IMR-90 (cell line): Measurements from ENCODE around the gene MYL12B. TPM values are rescaled to one million over a fixed set of nuclear protein-coding genes. Genes with fewer than 3 reads are reported as not detected.

Source experiments
- ATAC-seq: fragments of 200-7000 bp; cut with Tn5 transposase; 2 replicates; pipeline ENCODE4 v1.9.1; 2020; ENCODE audit warnings: low read depth, mild to moderate bottlenecking, moderate library complexity
- BruUV-seq: library from RNA; stranded (reverse); fragments of 400-500 nt; replicated peaks from 2 replicates; lab custom pipeline; 2021; lab: Mats Ljungman, UMichigan
- CTCF ChIA-PET: fragments of 300-600 bp; formaldehyde crosslinking; extraction: SDS; loops from one replicate; lab custom pipeline; 2021; ENCODE audit warnings: antibody characterized with exemption; lab: Yijun Ruan, JAX
- POLR2A ChIA-PET: fragments of 300-600 bp; sonication (Branson Sonifier 250); formaldehyde crosslinking; loops from one replicate; lab custom pipeline; 2022; ENCODE audit warnings: antibody characterized with exemption; ENCODE audit not compliant: unreplicated experiment; lab: Charles Lee
- DNase-seq: peaks from one replicate; pipeline ENCODE4 v3.0.0; 2013
- H2AFZ ChIP-seq: replicated peaks from 2 replicates; pipeline ENCODE3; 2013; ENCODE audit warnings: low read length, mild to moderate bottlenecking; ENCODE audit not compliant: poor library complexity
- H2AK5ac ChIP-seq: 2 replicates; pipeline ENCODE4 v1.6.1; 2013; ENCODE audit warnings: low read depth, low read length, inconsistent platforms
- H2AK9ac ChIP-seq: replicated peaks from 2 replicates; pipeline ENCODE3; 2013; ENCODE audit warnings: mild to moderate bottlenecking, low read depth, low read length, moderate library complexity; ENCODE audit not compliant: poor library complexity
- H2BK120ac ChIP-seq: 2 replicates; pipeline ENCODE4 v1.6.1; 2013; ENCODE audit warnings: low read depth, low read length, inconsistent platforms
- H2BK15ac ChIP-seq: 3 replicates; pipeline ENCODE4 v1.6.1; 2013; ENCODE audit warnings: low read depth, low read length, inconsistent platforms
- H2BK20ac ChIP-seq: 2 replicates; pipeline ENCODE4 v1.6.1; 2013; ENCODE audit warnings: low read depth, mild to moderate bottlenecking, inconsistent platforms, low read length, moderate library complexity
- H2BK5ac ChIP-seq: 2 replicates; pipeline ENCODE4 v1.6.1; 2013; ENCODE audit warnings: mild to moderate bottlenecking, low read depth, low read length, inconsistent platforms; ENCODE audit not compliant: poor library complexity, severe bottlenecking
- H3K14ac ChIP-seq: replicated peaks from 2 replicates; pipeline ENCODE4 v1.6.1; 2013; ENCODE audit warnings: low read depth, low read length, inconsistent platforms
- H3K18ac ChIP-seq: 2 replicates; pipeline ENCODE4 v1.6.1; 2013; ENCODE audit warnings: low read depth, low read length, control low read depth
- H3K23ac ChIP-seq: 2 replicates; pipeline ENCODE4 v1.6.1; 2013; ENCODE audit warnings: low read depth, low read length, inconsistent platforms
- H3K27ac ChIP-seq: 2 replicates; pipeline ENCODE4 v1.5.1; 2013; ENCODE audit warnings: mild to moderate bottlenecking, control low read depth, low read length; ENCODE audit not compliant: insufficient read depth
- H3K27me3 ChIP-seq: 2 replicates; pipeline ENCODE4 v1.6.1; 2013; ENCODE audit warnings: low read length; ENCODE audit not compliant: control insufficient read depth, insufficient read depth
- H3K36me3 ChIP-seq: 2 replicates; pipeline ENCODE4 v1.6.1; 2013; ENCODE audit warnings: low read length, mixed read lengths; ENCODE audit not compliant: control insufficient read depth, insufficient read depth
- H3K4ac ChIP-seq: 2 replicates; pipeline ENCODE4 v1.6.1; 2013; ENCODE audit warnings: low read depth, low read length, inconsistent platforms
- H3K4me1 ChIP-seq: 2 replicates; pipeline ENCODE4 v1.6.1; 2013; ENCODE audit warnings: low read length, mixed read lengths; ENCODE audit not compliant: control insufficient read depth, insufficient read depth
- H3K4me2 ChIP-seq: 2 replicates; pipeline ENCODE4 v1.6.1; 2013; ENCODE audit warnings: low read depth, mild to moderate bottlenecking, control low read depth, low read length, moderate library complexity
- H3K4me3 ChIP-seq: 2 replicates; pipeline ENCODE4 v1.5.1; 2013; ENCODE audit warnings: low read depth, mild to moderate bottlenecking, control low read depth, low read length, moderate library complexity; ENCODE audit not compliant: insufficient read depth
- H3K56ac ChIP-seq: 2 replicates; pipeline ENCODE4 v1.6.1; 2013; ENCODE audit warnings: low read length, inconsistent platforms; ENCODE audit not compliant: insufficient read depth; ENCODE audit errors: extremely low read depth
- H3K79me1 ChIP-seq, 2 experiments: 2 replicates each; pipeline ENCODE4 v1.6.1; 2013; ENCODE audit warnings: low read length in 2 of 2, inconsistent platforms in 1 of 2, low read depth in 1 of 2
- H3K9ac ChIP-seq: 2 replicates; pipeline ENCODE4 v1.6.1; 2013; ENCODE audit warnings: low read depth, low read length, control low read depth
- H3K9me1 ChIP-seq: 2 replicates; pipeline ENCODE4 v1.6.1; 2013; ENCODE audit warnings: low read length, inconsistent platforms; ENCODE audit not compliant: insufficient read depth
- H3K9me3 ChIP-seq: 2 replicates; pipeline ENCODE4 v1.6.1; 2013; ENCODE audit warnings: low read length; ENCODE audit not compliant: control insufficient read depth, insufficient read depth
- H4K20me1 ChIP-seq: 2 replicates; pipeline ENCODE4 v1.6.1; 2013; ENCODE audit warnings: low read length, inconsistent platforms; ENCODE audit not compliant: insufficient read depth
- H4K5ac ChIP-seq: 2 replicates; pipeline ENCODE4 v1.6.1; 2013; ENCODE audit warnings: mild to moderate bottlenecking, low read depth, low read length, control low read depth
- H4K8ac ChIP-seq, 2 experiments: 2 replicates each; pipeline ENCODE4 v1.6.1; 2013; ENCODE audit warnings: low read depth in 2 of 2, low read length in 2 of 2, control low read depth in 1 of 2, inconsistent platforms in 1 of 2
- H4K91ac ChIP-seq: 2 replicates; pipeline ENCODE4 v1.6.1; 2013; ENCODE audit warnings: low read depth, low read length, inconsistent platforms; ENCODE audit not compliant: insufficient read depth
- CTCF ChIP-seq: conservative IDR thresholded peaks from 2 replicates; pipeline ENCODE4 v1.5.1; 2012; ENCODE audit warnings: mild to moderate bottlenecking, low read depth, low read length, improper control_type of control experiment
- RCOR1 ChIP-seq: IDR thresholded peaks from 2 replicates; pipeline ENCODE4 v1.6.1; 2012; ENCODE audit warnings: mild to moderate bottlenecking, low read length, improper control_type of control experiment; ENCODE audit not compliant: insufficient replicate concordance
- WGBS, 2 experiments: methylation state at CpG; one replicate each; pipeline versions ENCODE4 v1.1.5 to v1.1.7; 2013; ENCODE audit warnings: missing lambda C conversion rate in 2 of 2; ENCODE audit not compliant: insufficient read length in 1 of 2; ENCODE audit errors: extremely low coverage in 2 of 2; 5-methylcytosine and 5-hydroxymethylcytosine counted together
- dilution Hi-C: fragments of 300-500 bp; cut with HindIII; formaldehyde crosslinking; loops from one replicate; pipeline ENCODE4 v1.14.3; 2018; ENCODE audit warnings: low sequenced_read_pairs; ENCODE audit not compliant: unreplicated experiment
- in situ Hi-C: fragments of 300-500 bp; cut with MboI; formaldehyde crosslinking; loops from 3 replicates; pipeline ENCODE4 v1.14.3; 2019; ENCODE audit warnings: low sequenced_read_pairs, inconsistent platforms, mixed read lengths
- intact Hi-C: fragments of 100-400 bp; cut with micrococcal nuclease; formaldehyde crosslinking; loops from 2 replicates; pipeline ENCODE4 v1.10.0; 2022
- polyA plus RNA-seq, 3 experiments: library from polyadenylated mRNA; depleted of rRNA; stranded (reverse); fragments of >200 nt; gene quantifications; 2 replicates each; pipeline ENCODE4 v1.2.3, GENCODE V29; 2012; ENCODE audit warnings: low replicate concordance in 1 of 3
- total RNA-seq: library from RNA; depleted of rRNA; stranded (reverse); fragments of >200 nt; gene quantifications from 2 replicates; pipeline ENCODE4 v1.2.3, GENCODE V29; 2012

Gene MYL12B
- total and polyA plus RNA-seq, 2 of the 4 experiments (the other 2 are of a cell fraction), result 692 to 816 TPM

DNA sequence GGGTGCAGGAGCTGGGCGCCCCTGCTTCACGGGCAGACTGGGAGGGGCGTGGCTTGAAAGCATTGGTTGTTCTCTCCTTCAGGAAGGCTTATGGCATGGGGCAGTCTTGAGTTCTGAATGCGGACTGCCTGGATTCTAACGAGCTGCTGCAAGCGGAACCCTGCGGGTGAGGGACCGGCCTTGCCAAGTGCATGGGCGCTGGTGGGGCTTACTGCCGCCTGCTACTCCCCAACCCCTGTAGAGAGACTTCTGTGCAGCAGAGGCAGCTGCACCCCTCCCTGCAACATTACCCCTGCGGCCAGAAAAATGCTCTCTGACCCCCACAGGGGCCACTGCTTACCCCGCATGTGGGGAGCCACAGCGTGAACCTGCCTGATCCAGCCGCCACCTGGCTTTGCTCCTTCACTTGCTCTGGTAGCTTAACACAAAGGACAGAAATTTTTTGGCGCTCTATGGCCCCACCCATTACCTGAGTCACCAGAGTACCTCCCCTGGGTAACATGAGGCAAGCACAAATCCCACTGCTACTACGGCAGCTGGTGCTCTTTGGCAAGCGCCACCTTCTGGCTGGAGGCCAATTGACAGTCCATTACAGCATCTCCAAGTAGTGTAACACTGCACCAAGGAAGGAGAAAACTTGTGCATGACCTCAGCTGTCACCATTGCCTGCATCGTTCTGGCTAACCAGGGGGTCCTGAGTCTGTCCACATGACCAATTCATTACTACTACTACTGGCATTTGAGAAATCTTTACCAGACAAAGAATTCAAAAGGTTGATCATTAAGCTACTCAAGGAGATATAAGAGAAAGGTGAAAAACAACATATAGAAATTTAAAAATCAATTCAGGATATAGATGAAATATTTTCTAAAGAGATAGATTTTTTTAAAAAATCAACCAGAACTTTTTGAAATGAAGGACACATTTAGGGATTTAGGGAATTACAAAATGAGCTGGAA lies 35.4 kb downstream of the MYL12B start:
- BruUV-seq, result no TSS peak

More for the DNA sequence above, 35.4 kb downstream of the MYL12B start:
- Histone ChIP-seq H2AK9ac (peak overlapping the region; percentile 87), H3K14ac (0 out of 2 replicates have a peak overlapping the region, but pooled peaks have one; percentile 37), H3K4ac (peak overlapping the region; percentile 55), H3K18ac (no peak overlapping the region), H3K4me2 (peak overlapping the region; percentile 47), H3K27me3 (no peaks in the 10 kb centered on the region), H2AK5ac (peak overlapping the region; percentile 7; the same call in 1 of the 2 replicates), H3K4me1 (peaks cover 13% of the 10 kb centered on the region), H3K9me1 (0 out of 2 replicates have a peak, but pooled peaks cover 3% of the 10 kb centered on the region), H3K36me3 (no peaks in the 10 kb centered on the region), H4K91ac (no peak overlapping the region; the same call in 1 of the 2 replicates), H2BK120ac (peak overlapping the region; percentile 23; the same call in 1 of the 2 replicates), H2BK15ac (no peak overlapping the region), H3K79me1 (peaks cover 0 to 10% of the 10 kb centered on the region in 2 experiments; a peak in 1 of 4 replicates), H2BK5ac (no peak overlapping the region), H3K23ac (no peak overlapping the region), H3K27ac (no peak overlapping the region), H4K8ac (peak overlapping the region in 1 of 2 experiments; percentile 34; a peak in 1 of 4 replicates), H2AFZ (peak overlapping the region; percentile 87), H4K5ac (no peak overlapping the region), H3K56ac (peak overlapping the region; percentile 39; the same call in 1 of the 2 replicates), H3K9ac (no peak overlapping the region), H3K4me3 (peak overlapping the region; percentile 15; the same call in 1 of the 2 replicates), H2BK20ac (no peak overlapping the region), H3K9me3 (no peaks in the 10 kb centered on the region), H4K20me1 (no peaks in the 10 kb centered on the region)
- TF ChIP-seq CTCF (peak; percentile 26; the same call in 1 of the 2 replicates), RCOR1 (no peak)
- CTCF ChIA-PET, result interaction anchor here (0.6 to 1.2 kb wide), 5 partner anchors 28 to 698 kb away, joined by 3 to 9 read pairs (median 4); no protein-coding TSS in a partner anchor
- intact Hi-C loops, result no loop called here
- POLR2A ChIA-PET, result no interaction called here
- 16% methylated on average over 5 of the region's 18 CpGs; no CpG with 5 or more reads in 1 of the 2 experiments for WGBS, 2 experiments
- dilution Hi-C loops, result no loop called here
- in situ Hi-C loops, result no loop called here
- DNase-seq (peak; percentile 86), ATAC-seq (peak; percentile 52)
